HS-5 (cell line): ENCODE results near the gene RPL38.

Experiments
- DNase-seq: peaks from one replicate; pipeline ENCODE4 v3.0.0-alpha.2; 2012; ENCODE audit warnings: low read depth

RPL38 gene

GRCh38 chr17:74211141-74211911, 7.8 kb downstream of the RPL38 start:
- no peak for DNase-seq

- DNase-seq = no peak
Observed at GRCh38 chr17:74211912-74212208, 8.4 kb downstream of the RPL38 start.

GRCh38 chr17:74212209-74212912, 8.9 kb downstream of the RPL38 start:
- no peak for DNase-seq

- peak; percentile 54 for DNase-seq
Observed at GRCh38 chr17:74212913-74213791, 9.7 kb downstream of the RPL38 start, which contains the start of gene TTYH2. TTYH2 (plus strand) TSS chr17:74213571; CDS start chr17:74213588, 17 bp downstream.

- DNase-seq = no peak
Observed at GRCh38 chr17:74213861-74214391, 10.4 kb downstream of the RPL38 start.

GRCh38 chr17:74214484-74215341, 11.2 kb downstream of the RPL38 start:
- DNase-seq = no peak

GRCh38 chr17:74215342-74215727, 11.9 kb downstream of the RPL38 start:
- no peak for DNase-seq

- DNase-seq = no peak
Observed at GRCh38 chr17:74216505-74216904, 13.0 kb downstream of the RPL38 start.

GRCh38 chr17:74217037-74217730, 13.7 kb downstream of the RPL38 start:
- DNase-seq = no peak

- DNase-seq = no peak
Observed at GRCh38 chr17:74217888-74218287, 14.4 kb downstream of the RPL38 start.

GRCh38 chr17:74218436-74218835, 15.0 kb downstream of the RPL38 start:
- DNase-seq = no peak

GRCh38 chr17:74219576-74220133, 16.2 kb downstream of the RPL38 start:
- DNase-seq = no peak

- DNase-seq = no peak
Observed at GRCh38 chr17:74220219-74220618, 16.7 kb downstream of the RPL38 start.

GRCh38 chr17:74220946-74221818, 17.7 kb downstream of the RPL38 start:
- DNase-seq = no peak

- DNase-seq = no peak
Observed at GRCh38 chr17:74222399-74222798, 18.9 kb downstream of the RPL38 start.

GRCh38 chr17:74223901-74224300, 20.4 kb downstream of the RPL38 start:
- no peak for DNase-seq

- no peak for DNase-seq
Observed at GRCh38 chr17:74224959-74225725, 21.7 kb downstream of the RPL38 start.

GRCh38 chr17:74226252-74226651, 22.8 kb downstream of the RPL38 start:
- no peak for DNase-seq
